GM12874 (cell line): ENCODE data around the gene TNN.
A peak's percentile ranks its signal among the peaks of the same experiment; 100 is the strongest.

Experiments used
- TF ChIP-seq, protein P1 (sequence below): IDR thresholded peaks from 2 replicates; pipeline ENCODE4 v1.5.1; 2011; ENCODE audit warnings: low read depth, mild to moderate bottlenecking, control low read depth, low read length, moderate library complexity; ENCODE audit not compliant: insufficient read depth

TNN gene

DNA sequence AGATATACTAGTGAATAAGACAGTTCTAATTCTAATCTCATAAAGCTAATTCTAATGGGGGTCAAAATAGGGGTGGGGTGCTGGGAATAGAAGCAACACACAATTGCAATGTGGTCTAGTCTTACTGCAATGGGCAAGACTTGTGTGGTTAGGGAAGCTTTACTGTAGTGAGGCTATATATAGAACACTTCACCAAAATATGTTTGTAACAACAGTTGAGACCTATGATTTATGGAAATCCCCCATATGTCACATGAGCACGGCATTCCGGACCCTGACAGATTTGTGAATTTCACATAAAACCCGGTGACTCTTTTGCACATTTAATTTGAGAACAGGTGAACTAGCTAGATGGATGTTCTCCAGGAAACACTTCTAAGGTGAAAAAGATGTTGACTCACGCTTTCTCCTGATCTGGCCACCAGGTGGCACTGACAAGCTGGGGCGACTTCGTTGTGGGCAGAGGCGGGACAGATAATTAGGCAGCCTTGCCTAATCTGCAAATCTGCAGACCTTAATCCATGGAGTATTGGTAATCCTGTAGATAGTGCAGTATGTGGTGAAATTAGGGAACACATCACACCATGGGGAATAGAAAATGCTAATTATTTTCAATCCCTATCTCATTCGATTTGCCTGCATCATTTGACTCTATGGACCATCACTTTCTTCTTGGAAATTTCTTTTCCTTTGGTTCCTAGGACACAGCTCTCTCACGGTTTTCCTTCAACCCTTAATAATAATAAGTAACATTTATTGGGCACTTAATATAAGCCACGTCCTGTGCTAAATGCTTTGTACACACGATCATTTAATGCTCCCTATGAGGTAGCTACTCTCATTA is 87.2 kb downstream of the TNN start:
- TF ChIP-seq, protein P1, sequence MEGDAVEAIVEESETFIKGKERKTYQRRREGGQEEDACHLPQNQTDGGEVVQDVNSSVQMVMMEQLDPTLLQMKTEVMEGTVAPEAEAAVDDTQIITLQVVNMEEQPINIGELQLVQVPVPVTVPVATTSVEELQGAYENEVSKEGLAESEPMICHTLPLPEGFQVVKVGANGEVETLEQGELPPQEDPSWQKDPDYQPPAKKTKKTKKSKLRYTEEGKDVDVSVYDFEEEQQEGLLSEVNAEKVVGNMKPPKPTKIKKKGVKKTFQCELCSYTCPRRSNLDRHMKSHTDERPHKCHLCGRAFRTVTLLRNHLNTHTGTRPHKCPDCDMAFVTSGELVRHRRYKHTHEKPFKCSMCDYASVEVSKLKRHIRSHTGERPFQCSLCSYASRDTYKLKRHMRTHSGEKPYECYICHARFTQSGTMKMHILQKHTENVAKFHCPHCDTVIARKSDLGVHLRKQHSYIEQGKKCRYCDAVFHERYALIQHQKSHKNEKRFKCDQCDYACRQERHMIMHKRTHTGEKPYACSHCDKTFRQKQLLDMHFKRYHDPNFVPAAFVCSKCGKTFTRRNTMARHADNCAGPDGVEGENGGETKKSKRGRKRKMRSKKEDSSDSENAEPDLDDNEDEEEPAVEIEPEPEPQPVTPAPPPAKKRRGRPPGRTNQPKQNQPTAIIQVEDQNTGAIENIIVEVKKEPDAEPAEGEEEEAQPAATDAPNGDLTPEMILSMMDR = peak; percentile 85

DNA sequence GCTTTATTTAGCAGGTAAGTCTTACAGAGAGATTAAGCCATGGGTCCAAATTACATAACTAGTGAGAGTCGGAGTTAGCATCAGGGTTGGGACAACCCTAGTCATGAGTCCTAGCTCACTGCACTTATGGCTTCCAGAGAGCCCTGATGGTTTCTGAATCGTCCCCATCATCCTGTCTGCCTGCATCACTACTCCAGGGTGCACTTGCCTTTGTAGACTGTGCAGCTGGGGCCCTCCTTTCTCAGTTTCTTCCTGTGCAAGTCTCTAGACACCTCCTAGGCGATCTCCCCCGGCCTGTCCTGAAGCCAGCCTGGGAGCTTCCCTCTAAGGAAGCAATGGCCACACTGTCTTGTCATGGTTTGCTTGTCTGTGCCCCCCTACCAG is 87.8 kb downstream of the TNN start:
- TF ChIP-seq, protein P1 = no peak

DNA sequence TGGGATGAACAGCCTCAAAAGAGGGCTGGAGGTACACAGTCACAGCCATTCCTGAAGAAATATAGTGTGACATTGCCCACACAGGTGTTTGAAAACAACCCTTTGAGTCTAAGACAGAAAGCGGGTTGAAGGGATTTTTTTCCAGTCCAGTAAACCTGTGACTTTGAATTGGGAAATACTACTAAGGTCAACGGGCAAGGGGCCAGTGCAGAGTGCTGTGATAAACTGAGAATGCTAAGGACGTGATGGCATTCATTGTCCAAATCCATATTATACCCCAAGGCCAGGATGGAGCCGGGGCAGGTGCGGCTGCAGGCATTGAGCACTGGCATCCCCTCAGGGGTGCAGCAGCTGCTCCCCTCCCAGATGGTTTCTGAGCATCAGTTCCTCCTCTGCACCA is 88.3 kb downstream of the TNN start:
- TF ChIP-seq, protein P1 = no peak

DNA sequence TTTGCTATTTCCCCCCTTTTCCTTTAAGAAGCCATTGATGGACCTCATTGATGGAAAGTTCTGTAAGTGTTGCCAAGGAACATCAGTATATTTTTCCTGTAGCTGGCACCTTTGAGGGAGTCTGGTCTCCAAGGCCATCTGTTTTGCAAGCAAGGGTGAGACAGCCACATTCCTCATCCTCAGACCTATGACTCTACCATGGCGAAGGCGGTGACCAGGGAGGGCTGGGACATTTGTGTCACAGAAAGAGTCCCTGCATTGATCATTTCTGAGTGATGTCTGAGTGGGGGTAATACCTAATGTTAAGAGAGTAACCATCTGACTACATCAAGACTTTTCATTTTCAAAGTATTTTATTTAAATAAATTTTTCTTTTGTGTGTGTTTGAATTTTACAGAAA is 89.6 kb downstream of the TNN start:
- TF ChIP-seq, protein P1 = no peak

DNA sequence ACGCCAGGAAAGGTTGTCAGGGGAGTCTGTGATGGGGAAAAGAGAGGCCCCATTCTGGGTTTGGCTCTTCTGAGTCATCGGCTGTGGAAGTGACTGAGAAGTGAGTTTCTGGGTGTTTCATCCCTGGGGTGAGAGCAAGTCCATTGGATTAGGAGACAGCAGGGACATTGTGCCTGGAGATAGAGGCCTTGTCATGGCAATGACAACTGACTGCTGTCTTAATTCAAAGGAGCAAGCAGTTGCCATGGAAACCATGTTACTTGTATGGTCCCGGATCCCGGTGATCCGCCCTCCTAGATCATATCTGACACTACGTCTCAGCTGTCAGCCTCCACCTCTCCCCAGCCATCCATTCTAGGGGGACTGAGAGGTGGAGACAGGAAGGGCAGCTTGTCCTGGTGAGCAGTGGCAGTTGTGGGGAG is 90.5 kb downstream of the TNN start:
- TF ChIP-seq, protein P1 = no peak

DNA sequence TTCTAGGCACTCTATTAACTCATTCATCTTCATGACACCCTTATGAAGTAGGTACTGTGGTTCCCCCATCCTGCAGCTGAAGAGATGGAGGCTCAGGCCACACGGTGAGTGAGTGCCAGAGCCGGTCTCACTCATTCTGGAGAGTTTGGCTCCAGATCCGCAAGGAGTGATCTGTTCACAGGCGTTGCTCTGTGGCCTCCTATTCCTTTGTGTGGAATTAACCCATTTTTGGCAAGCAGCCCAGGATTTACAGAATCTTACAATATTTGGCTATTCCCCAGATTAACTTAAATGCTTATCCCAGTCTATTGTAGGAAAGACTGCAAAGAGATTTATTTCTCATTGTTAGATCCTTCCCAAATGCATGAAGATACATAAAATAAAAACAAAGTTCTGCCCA is 95.3 kb downstream of the TNN start:
- TF ChIP-seq, protein P1 = no peak

DNA sequence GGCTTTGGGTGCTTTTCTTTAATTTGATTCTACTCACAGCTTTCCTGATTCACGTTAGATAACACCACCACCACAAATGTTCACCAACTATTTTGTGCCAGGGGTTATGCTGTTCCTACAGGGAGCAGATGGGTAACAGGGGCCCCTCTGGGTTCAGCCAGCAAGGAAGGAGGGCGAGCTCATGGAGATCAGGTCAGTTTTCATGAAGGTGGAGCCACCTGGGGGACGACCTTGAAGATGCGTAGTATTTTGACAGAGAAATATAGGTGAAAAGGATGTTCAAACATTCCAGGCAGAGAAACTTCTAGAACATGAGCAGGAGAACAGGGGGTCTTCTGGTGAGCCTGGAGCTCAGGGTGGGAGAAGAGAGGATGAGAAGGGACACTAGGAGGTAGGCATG is 96.1 kb downstream of the TNN start:
- TF ChIP-seq, protein P1 = no peak
